Thyroid gland (tissue), 4 donors: ENCODE measurements around the gene PGBD2.
"Not testable (repeated sequence)": the region's sequence is repeated elsewhere in the genome, so short reads cannot be mapped to it uniquely, and the experiment has no call there.

Experiments used
- CTCF ChIP-seq, 6 experiments: fragments of 200-600 bp in 3 of 6; fragments of 450-650 bp in 3 of 6; sonication (generic) in 3 of 6; IDR thresholded peaks; one replicate each; pipeline ENCODE4 v1.5.1; 2016 to 2019; ENCODE audit warnings: antibody characterized with exemption in 6 of 6, mild to moderate bottlenecking in 2 of 6, inconsistent platforms in 1 of 6, moderate library complexity in 1 of 6
- POLR2A ChIP-seq, 2 donors: fragments of 450-650 bp; IDR thresholded peaks; one replicate each; pipeline ENCODE4 v1.6.1; 2017; ENCODE audit warnings: antibody characterized with exemption in 2 of 2, mild to moderate bottlenecking in 2 of 2, moderate library complexity in 1 of 2

DNA sequence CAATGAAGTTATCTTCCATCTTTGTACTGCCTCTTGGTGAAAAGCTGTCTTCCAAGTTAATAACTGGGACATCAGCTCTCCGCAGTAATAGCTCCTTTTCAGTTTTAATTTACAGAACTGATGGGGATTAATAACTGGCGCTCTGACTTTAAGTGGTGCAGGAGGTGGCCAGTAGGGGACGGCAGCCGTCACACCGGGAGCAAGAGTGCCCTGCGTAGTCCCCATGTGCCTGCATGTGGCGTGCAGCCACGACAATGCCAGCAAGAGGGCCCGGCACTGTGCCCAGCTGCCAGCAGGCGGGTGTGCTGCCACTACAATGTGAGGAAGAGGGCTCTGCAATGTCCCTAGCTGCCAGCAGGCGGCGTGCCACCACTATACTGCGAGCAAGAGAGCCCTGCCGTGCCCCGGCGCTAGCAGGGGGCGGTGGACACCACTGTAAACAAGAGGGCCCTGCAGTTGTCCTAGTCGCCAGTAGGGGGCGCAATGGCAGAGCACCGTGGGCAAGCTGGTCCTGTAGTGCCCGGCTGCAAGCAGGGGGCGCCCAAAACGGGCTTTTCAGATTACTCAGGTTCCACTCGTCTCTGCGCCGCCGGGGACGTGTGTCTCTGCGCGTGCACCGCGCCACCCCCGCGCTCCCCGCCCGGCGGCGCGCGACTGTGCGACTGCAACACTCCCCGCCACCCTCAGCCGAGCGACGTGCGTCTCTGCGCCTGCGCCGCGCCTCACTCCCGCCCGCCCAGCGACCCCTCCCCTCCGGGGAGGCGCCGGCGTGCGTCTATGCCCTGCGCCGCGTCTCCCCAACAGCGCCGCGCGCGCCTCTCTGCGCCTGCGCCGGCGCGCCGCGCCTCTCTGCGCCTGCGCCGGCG, 38.3 kb downstream of the PGBD2 start:
- TF ChIP-seq POLR2A (IDR thresholded peaks at IDR 0.05), result not testable (repeated sequence)
- TF ChIP-seq CTCF (IDR thresholded peaks at IDR 0.05), result peak in 1 of 6 experiments; percentile 20
